Activated CD4-positive, alpha-beta T cell treated with anti-CD3 and anti-CD28 coated beads, Interleukin-2, amount 10 ng/mL, durations not matched to agents 7 days and 5 days (primary cell): ENCODE measurements around the gene CABS1. TPM values are rescaled to one million over a fixed set of nuclear protein-coding genes. Genes with fewer than 3 reads are reported as not detected.

Source experiments
- CTCF ChIA-PET: fragments of 350-600 bp; sonication (Branson Sonifier 250); formaldehyde crosslinking; loops from one replicate; lab custom pipeline; 2021; ENCODE audit warnings: antibody characterized with exemption; lab: Charles Lee
- POLR2A ChIA-PET: fragments of 350-600 bp; sonication (Branson Sonifier 250); formaldehyde crosslinking; loops from one replicate; lab custom pipeline; 2021; ENCODE audit warnings: antibody characterized with exemption; lab: Charles Lee
- DNase-seq: peaks from one replicate; pipeline ENCODE4 v3.0.0-alpha.2; 2020
- H3K27ac Mint-ChIP-seq: one replicate; pipeline ENCODE4 v1.8.0; 2021; ENCODE audit warnings: mild to moderate bottlenecking, moderate library complexity, mixed read lengths
- H3K27me3 Mint-ChIP-seq: one replicate; pipeline ENCODE4 v1.8.0; 2021; ENCODE audit warnings: mixed read lengths
- H3K36me3 Mint-ChIP-seq: one replicate; pipeline ENCODE4 v1.8.0; 2021; ENCODE audit warnings: low read depth, mixed read lengths
- H3K4me1 Mint-ChIP-seq: one replicate; pipeline ENCODE4 v1.8.0; 2021; ENCODE audit warnings: mixed read lengths
- H3K4me3 Mint-ChIP-seq: one replicate; pipeline ENCODE4 v1.8.0; 2021; ENCODE audit warnings: mild to moderate bottlenecking, moderate library complexity, mixed read lengths
- H3K9me3 Mint-ChIP-seq: one replicate; pipeline ENCODE4 v1.8.0; 2021; ENCODE audit warnings: mixed read lengths
- total RNA-seq, 2 experiments: library from RNA; stranded (reverse); gene quantifications; one replicate each; pipeline ENCODE4 v1.2.3, GENCODE V29; 2021

Gene CABS1
- total RNA-seq, 2 experiments from 2014 or later, result not detected

- H3K36me3 Mint-ChIP-seq, result no peaks in the 10 kb centered on the region
- POLR2A ChIA-PET, result no interaction called here
- no peaks in the 10 kb centered on the region for H3K9me3 Mint-ChIP-seq
- no peak overlapping the region for H3K27ac Mint-ChIP-seq
- CTCF ChIA-PET, result no interaction called here
- H3K4me3 Mint-ChIP-seq, result no peak overlapping the region
- no peak for DNase-seq
- no peaks in the 10 kb centered on the region for H3K4me1 Mint-ChIP-seq
- no peaks in the 10 kb centered on the region for H3K27me3 Mint-ChIP-seq
Measured at GRCh38 chr4:70337886-70338420, 3.2 kb downstream of the CABS1 start.

- Mint-ChIP-seq H3K9me3 (no peaks in the 10 kb centered on the region), H3K27me3 (no peaks in the 10 kb centered on the region), H3K27ac (no peak overlapping the region), H3K36me3 (no peaks in the 10 kb centered on the region), H3K4me3 (no peak overlapping the region), H3K4me1 (no peaks in the 10 kb centered on the region)
- DNase-seq, result no peak
- CTCF ChIA-PET, result no interaction called here
- POLR2A ChIA-PET, result no interaction called here
Measured at GRCh38 chr4:70356185-70356584, 21.4 kb downstream of the CABS1 start.

DNA sequence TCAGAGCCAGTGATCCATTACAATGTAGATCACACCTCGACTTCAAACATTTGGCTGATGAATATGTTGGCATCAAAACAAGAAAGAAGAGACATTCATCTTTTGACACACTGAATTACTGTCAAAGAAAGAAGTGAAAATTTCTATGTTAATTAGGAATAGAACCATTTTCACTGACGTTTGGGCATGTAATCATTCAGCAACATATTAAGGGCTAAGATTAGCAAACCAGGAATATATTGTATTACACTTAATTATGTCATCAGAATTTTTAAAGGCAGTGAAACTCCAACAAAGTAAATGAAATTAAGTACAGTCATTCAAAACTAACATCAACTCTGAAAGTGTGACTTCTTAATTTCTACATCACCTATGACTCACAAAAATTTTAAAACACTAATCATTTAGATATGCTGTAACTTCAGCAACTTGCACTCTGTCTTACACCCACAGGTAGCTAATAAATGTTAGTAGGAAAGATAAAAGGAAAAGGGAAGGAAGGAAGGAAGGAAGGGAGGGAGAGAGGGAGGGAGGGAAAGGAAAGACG is 24.4 kb downstream of the CABS1 start:
- Mint-ChIP-seq H3K4me1 (no peaks in the 10 kb centered on the region), H3K27ac (no peak overlapping the region), H3K36me3 (no peaks in the 10 kb centered on the region), H3K4me3 (no peak overlapping the region), H3K27me3 (no peaks in the 10 kb centered on the region), H3K9me3 (no peaks in the 10 kb centered on the region)
- DNase-seq, result no peak
- ChIA-PET POLR2A (no interaction called here), CTCF (no interaction called here)

DNA sequence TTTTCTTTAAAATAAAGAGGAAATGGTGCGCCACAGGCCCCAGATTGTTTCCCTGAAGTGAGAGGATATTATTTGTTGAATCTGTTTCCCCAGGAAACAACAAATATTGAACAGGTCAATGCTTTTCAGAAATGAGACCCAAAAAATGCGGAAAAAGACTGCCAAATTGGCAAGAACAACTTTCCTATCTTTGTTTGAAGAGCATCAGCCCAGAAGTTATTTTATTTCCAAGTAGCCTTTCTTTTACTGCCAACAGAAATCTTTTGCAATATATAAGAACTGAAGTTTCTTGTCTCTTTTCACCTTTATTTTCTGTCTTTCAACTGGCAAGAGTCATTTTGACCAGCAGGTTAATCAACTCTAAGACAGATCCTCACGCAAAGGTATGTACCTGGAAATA is 25.7 kb downstream of the CABS1 start, which contains the start of gene SMR3A:
Gene SMR3A, plus strand, starts transcription at position 301 of the 400 bp plus-strand sequence. CDS start 1,356 bp downstream, outside the sequence.
- Mint-ChIP-seq H3K4me3 (no peak within 1 kb of the TSS), H3K27me3 (no peaks in the 10 kb centered on the region), H3K27ac (no peak within 1 kb of the TSS), H3K4me1 (no peaks in the 10 kb centered on the region), H3K9me3 (no peaks in the 10 kb centered on the region), H3K36me3 (no peaks in the 10 kb centered on the region)
- ChIA-PET CTCF (no interaction called here), POLR2A (no interaction called here)
- DNase-seq, result no peak

GRCh38 chr4:70364002-70364401 is 29.2 kb downstream of the CABS1 start:
- no peaks in the 10 kb centered on the region for H3K36me3 Mint-ChIP-seq
- no peak overlapping the region for H3K4me3 Mint-ChIP-seq
- ChIA-PET POLR2A (no interaction called here), CTCF (no interaction called here)
- no peaks in the 10 kb centered on the region for H3K4me1 Mint-ChIP-seq
- DNase-seq, result no peak
- no peak overlapping the region for H3K27ac Mint-ChIP-seq
- no peaks in the 10 kb centered on the region for H3K27me3 Mint-ChIP-seq
- H3K9me3 Mint-ChIP-seq, result no peaks in the 10 kb centered on the region

GRCh38 chr4:70365479-70365878 is 30.7 kb downstream of the CABS1 start:
- no peaks in the 10 kb centered on the region for H3K27me3 Mint-ChIP-seq
- DNase-seq, result no peak
- ChIA-PET CTCF (interaction anchor here (0.6 kb wide), 1 partner anchor 139 kb away, joined by 4 read pairs; no protein-coding TSS in a partner anchor), POLR2A (no interaction called here)
- no peaks in the 10 kb centered on the region for H3K36me3 Mint-ChIP-seq
- H3K4me3 Mint-ChIP-seq, result no peak overlapping the region
- H3K9me3 Mint-ChIP-seq, result no peaks in the 10 kb centered on the region
- no peaks in the 10 kb centered on the region for H3K4me1 Mint-ChIP-seq
- H3K27ac Mint-ChIP-seq, result no peak overlapping the region

DNA sequence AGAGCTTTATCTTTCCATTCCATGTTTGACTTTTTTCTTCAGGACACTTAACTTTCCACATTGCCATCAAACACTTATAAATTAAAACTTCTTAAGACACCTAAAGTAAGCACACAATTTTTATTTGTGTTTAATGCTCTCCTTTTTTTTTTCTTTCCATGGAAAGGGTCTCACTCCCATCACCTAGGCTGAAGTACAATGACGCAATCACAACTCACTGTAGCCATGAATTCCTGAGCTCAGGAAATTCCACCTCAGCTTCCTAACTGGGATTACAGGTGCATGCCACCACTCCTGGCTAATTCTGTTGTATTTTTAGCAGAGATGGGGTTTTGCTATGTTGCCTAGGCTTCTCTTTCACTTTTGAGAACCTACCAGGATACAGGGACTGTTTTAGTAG is 33.0 kb downstream of the CABS1 start:
- no peak overlapping the region for H3K27ac Mint-ChIP-seq
- H3K4me1 Mint-ChIP-seq, result no peaks in the 10 kb centered on the region
- POLR2A ChIA-PET, result no interaction called here
- H3K36me3 Mint-ChIP-seq, result no peaks in the 10 kb centered on the region
- no peak for DNase-seq
- no peaks in the 10 kb centered on the region for H3K9me3 Mint-ChIP-seq
- no peak overlapping the region for H3K4me3 Mint-ChIP-seq
- CTCF ChIA-PET, result interaction anchor here (0.6 to 1.0 kb wide), 2 partner anchors 11 to 49 kb away, joined by 3 read pairs; no protein-coding TSS in a partner anchor
- no peaks in the 10 kb centered on the region for H3K27me3 Mint-ChIP-seq

GRCh38 chr4:70371987-70372386 is 37.2 kb downstream of the CABS1 start:
- H3K9me3 Mint-ChIP-seq, result peaks cover 2% of the 10 kb centered on the region
- no peaks in the 10 kb centered on the region for H3K27me3 Mint-ChIP-seq
- ChIA-PET CTCF (no interaction called here), POLR2A (no interaction called here)
- no peak overlapping the region for H3K4me3 Mint-ChIP-seq
- H3K4me1 Mint-ChIP-seq, result no peaks in the 10 kb centered on the region
- no peak overlapping the region for H3K27ac Mint-ChIP-seq
- DNase-seq, result no peak
- no peaks in the 10 kb centered on the region for H3K36me3 Mint-ChIP-seq

GRCh38 chr4:70372760-70373159 is 38.0 kb downstream of the CABS1 start:
- no peaks in the 10 kb centered on the region for H3K36me3 Mint-ChIP-seq
- POLR2A ChIA-PET, result no interaction called here
- no peaks in the 10 kb centered on the region for H3K4me1 Mint-ChIP-seq
- CTCF ChIA-PET, result no interaction called here
- no peaks in the 10 kb centered on the region for H3K27me3 Mint-ChIP-seq
- H3K27ac Mint-ChIP-seq, result no peak overlapping the region
- no peak for DNase-seq
- H3K9me3 Mint-ChIP-seq, result peaks cover 2% of the 10 kb centered on the region
- H3K4me3 Mint-ChIP-seq, result no peak overlapping the region

DNA sequence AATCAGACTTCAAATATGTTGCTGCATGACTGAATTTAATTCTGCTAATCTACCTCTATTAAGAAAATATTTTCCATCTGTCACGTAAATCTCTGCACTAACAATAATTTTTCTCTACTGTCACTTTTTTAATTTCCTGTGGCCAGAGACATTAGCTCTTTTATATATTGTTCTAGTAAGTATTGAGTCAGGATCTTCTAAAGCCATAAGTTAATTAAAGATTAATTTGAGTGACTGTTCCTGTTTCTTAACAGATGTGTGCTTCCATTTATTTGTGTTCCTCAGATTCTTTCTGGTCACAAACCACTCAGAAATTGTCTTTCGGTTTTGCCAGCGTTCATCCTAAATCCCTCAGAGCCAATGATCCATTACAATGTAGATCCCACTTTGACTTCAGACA is 45.8 kb downstream of the CABS1 start:
- no peaks in the 10 kb centered on the region for H3K27me3 Mint-ChIP-seq
- CTCF ChIA-PET, result no interaction called here

DNA sequence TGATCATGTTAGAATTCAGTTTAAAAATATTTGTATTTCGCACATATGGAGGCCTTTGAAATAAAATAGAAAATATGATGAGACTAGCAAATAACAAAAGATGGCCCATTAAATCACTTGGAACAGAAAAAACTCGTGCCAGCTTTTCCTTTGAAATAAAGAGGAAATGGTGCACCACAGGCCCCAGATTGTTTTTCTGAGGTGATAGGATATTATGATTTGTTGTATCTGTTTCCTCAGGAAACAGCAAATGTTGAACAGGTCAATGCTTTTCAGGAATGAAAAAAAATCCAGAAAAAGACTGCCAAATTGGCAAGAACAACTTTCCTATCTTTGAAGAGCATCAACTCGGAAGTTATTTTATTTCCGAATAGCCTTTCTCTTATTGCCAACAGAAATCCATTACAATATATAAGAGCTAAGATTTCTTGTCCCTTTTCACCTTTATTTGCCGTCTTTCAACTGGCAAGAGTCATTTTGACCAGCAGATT is 48.0 kb downstream of the CABS1 start, which contains the start of gene SMR3B:
Gene SMR3B, plus strand, starts transcription at position 441 of the 491 bp plus-strand sequence. CDS start 1,380 bp downstream, outside the sequence.
- no peak for DNase-seq
- H3K27ac Mint-ChIP-seq, result no peak within 1 kb of the TSS
- H3K27me3 Mint-ChIP-seq, result no peaks in the 10 kb centered on the region
- no peak within 1 kb of the TSS for H3K4me3 Mint-ChIP-seq
- no peaks in the 10 kb centered on the region for H3K9me3 Mint-ChIP-seq
- H3K36me3 Mint-ChIP-seq, result no peaks in the 10 kb centered on the region
- no peaks in the 10 kb centered on the region for H3K4me1 Mint-ChIP-seq
- ChIA-PET CTCF (no interaction called here), POLR2A (no interaction called here)

More for the DNA sequence above, 45.8 kb downstream of the CABS1 start:
- no peaks in the 10 kb centered on the region for H3K36me3 Mint-ChIP-seq
- H3K4me3 Mint-ChIP-seq, result no peak overlapping the region
- POLR2A ChIA-PET, result no interaction called here
- no peaks in the 10 kb centered on the region for H3K4me1 Mint-ChIP-seq
- DNase-seq, result no peak
- no peak overlapping the region for H3K27ac Mint-ChIP-seq
- H3K9me3 Mint-ChIP-seq, result peaks cover 2% of the 10 kb centered on the region
